Stimulated activated CD4-positive, alpha-beta T cell treated with anti-CD3 and anti-CD28 coated beads, Interleukin-12 subunit alpha, Interleukin-12 subunit beta, amount 100 ng/mL, for 48 hours (primary cell): Measurements from ENCODE around the gene MIA2.
"Not testable (repeated sequence)": the region's sequence is repeated elsewhere in the genome, so short reads cannot be mapped to it uniquely, and the experiment has no call there.

Experiments used
- DNase-seq, 3 donors: peaks; one replicate each; pipeline ENCODE4 v3.0.0-alpha.2; 2020; ENCODE audit warnings: low read depth in 2 of 3, low spot score in 1 of 3

Gene MIA2

DNA sequence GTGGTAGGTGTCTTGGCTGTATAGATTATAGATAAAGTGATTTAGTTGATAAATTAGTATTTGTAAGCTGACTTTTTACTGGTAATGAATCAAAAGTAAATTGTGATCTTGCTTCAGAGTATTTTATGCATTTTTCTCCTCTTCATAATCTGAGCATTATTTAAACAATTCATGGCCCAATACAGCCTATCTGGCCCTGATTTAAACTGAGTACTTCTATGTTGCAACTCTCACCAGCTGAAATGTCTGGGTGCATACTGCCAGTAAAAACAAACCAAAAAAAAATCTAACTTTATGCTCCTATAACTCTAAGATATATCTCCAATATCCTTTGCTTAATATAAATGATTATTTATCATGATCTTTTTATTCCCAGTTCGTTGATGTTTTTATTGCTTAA lies 86.6 kb downstream of the MIA2 start:
- no peak for DNase-seq

DNA sequence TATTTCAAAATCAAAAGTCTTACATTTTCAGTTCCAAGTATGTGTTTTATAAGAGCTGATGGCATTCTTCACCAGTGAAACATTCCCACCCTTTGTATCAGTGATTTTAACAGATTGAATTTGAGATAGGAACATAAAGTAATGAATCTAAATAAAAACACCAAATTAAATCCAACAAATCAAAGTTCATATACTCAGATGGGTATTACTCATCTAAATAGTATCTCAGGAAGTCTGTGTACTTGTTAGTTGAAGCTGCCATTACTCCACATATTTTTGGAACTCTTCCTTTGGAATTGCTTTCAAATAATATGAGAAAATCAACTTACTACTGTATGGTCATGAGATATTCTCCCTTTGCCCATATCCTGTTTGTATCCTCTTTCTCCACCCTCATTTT lies 89.1 kb downstream of the MIA2 start:
- DNase-seq: no peak

DNA sequence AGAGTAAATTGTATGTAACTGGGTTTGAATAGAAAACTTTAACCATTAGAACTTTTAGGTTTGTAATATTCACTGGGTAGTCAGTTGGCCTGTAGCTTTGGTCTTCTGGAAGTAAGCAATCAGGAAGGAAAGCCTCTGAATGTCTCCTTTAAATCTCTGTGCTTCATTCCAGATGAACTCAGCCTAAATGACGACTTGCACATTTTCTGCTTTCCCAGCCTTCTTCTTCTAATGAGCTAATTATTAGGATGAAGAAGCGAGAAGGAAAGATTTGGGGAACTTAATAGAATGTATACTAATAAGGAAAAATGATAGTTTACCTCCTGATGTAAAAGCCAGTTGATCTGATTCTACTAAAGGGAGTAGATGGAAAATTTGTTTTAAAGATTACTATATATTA lies 90.4 kb downstream of the MIA2 start:
- DNase-seq: no peak

DNA sequence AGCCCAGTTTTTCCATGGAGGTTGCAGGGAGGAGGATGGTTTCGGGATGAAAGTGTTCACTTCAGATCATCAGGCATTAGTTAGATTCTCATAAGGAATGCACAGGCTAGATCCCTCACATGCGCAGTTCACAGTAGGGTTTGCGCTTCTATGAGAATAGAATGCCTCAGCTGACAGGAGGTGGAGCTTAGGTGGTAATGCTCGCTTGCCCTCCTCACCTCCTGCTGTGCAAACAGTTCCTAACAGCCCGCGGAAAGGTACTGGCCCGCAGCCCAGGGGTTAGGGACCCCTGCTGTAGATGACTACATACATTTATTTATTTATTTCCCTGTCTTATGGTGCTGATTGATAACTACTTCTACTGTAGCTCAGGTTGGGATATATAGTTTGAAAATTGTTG lies 105.3 kb downstream of the MIA2 start:
- DNase-seq: no peak

DNA sequence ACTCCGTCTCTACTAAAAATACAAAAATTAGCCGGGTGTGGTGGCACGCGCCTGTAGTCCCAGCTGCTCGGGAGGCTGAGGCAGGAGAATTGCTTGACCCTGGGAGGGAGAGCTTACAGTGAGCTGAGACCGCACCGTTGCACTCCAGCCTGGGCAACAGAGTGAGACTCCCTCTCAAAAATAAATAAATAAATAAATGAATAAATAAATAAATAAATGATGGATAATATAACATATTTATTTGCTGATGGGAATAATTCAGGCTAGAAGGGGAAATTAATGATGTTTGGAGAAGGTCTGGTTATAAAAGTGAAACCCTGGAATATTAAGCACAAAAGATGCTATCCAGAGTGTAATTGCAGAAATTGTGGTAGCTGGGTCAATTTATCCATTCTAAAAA lies 107.4 kb downstream of the MIA2 start:
- DNase-seq: not testable (repeated sequence)

DNA sequence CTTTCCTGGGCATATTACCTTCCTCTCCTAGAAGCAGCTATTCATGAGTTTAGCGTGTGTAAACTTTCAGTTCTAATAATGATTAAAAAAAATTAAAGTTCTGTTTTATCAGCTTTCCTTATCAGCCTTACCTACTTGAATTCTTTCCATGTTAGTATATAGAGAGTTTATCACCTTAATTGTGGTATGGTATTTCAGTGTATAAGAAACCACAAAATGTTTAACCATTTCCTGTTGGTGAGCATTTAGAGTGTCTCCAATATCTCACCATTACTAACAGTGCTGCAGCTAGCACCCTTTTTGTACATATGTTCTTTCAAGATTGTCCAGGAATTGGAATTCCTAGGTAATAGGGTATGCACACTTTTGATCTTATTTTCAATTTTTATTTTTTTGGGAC lies 109.1 kb downstream of the MIA2 start:
- no peak for DNase-seq

DNA sequence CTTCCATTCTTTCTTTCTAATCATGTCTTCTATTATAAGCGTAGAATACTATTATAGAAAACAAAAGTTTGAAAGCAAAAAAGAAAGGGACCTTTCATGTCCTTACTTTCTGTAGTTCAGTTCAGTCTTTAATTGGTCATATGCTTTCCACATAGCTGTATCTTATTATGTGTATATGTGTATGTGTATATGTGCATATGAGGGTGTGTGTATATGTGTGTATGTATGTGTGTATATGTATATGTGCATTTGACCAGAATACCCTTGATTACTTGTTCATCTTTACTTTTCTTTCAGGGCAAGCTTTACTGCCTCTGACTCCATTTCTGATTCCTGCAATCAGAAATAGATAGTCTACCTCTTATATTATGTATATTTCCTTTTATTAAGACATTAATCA lies 109.9 kb downstream of the MIA2 start:
- no peak for DNase-seq

DNA sequence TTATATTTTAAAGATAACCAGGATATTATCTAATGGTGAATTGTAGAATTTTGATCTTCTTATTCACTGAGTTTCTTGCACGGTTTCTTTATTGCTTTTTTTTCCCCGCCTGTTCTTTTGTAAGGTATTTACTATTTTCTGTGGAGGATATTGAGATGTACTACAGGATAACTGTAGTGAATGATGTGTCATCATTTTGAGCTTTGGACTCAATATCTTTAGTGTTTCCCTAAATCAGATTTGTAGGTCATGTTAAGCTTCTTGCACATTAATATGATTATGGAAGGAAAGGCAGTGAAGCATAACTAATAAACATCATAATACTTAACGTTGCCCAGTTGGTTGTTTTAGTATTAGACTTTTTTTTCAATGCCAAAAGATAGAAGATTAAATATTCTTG lies 117.2 kb downstream of the MIA2 start:
- no peak for DNase-seq

DNA sequence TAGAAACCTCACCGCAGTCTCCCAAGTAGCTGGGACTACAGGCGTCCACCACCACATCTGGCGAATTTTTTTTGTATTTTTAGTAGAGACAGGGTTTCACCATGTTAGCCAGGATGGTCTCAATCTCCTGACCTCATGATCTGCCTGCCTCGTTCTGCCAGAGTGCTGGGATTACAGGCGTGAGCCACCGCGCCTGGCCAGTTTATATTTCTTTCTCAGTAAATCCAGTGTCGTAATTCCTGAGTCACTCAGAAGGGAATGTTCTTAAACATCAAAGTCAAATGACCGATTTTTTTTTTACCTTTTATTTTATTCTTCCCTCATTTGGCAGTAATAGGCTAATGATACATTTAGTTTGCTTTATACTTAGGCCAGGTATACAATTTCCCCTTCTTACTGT lies 118.0 kb downstream of the MIA2 start:
- no peak for DNase-seq

DNA sequence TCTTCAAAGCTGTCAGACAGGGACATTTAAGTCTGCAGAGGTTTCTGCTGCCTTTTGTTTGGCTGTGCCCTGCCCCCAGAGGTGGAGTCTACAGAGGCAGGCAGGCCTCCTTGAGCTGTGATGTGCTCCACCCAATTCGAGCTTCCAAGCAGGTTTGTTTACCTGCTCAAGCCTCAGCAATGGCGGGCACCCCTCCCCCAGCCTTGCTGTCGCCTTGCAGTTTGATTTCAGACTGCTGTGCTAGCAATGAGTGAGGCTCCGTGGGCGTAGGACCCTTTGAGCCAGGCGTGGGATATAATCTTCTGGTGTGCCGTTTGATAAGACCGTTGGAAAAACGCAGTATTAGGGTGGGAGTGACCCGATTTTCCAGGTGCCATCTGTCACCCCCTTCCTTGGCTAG lies 125.4 kb downstream of the MIA2 start:
- not testable (repeated sequence) for DNase-seq

DNA sequence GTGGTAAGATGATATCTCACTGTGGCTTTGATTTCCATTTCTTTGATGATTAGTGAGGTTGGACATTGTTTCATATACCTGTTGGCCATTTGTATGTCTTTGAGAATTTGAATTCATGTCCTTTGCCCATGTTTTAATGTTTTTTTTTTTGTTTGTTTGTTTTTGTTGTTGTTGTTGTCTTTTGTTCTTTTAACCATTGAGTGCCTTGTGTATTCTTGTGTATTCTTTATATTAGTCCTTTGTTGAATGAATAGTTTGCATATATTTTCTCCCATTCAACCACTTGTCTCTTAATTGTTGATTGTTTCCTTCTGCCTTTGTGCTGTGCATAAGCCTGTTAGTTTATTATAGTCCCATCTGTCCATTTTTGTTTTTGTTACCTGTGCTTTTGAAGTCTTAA lies 126.6 kb downstream of the MIA2 start:
- DNase-seq: no peak

DNA sequence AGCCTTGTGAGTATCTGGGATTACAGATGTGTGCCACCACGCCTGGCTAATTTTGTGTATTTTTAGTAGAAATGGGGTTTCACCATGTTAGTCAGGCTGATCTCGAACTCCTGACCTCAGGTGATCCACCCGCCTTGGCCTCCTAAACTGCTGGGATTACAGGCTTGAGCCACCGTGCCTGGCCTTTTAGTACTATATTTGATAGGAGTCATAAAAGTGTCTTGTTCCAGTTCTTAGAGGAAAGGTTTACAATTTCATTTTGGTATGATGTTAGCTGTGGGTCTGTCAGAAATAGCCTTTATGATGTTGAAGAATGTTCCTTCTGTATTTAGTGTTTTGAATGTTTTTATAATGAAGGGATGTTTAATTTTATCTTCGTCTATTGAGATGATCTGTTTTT lies 127.8 kb downstream of the MIA2 start:
- DNase-seq: not testable (repeated sequence)

DNA sequence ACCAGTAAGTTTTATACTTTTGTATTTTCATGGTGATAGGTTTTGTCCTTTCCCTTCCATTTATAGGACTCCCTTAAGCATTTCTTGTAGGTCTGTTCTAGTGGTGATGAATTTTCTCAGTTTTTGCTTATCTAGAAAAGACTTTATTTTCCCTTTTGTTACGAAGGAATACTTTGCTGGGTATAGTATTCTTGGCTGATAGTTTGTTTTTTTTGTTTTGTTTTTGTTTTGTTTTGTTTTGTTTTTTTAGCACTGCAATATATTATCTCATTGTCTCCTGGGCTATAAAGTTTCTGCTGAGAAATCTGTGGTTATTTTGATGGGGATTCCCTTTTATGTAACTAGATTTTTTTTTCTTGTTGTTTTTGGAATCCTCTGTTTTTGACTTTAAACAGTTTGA lies 130.8 kb downstream of the MIA2 start:
- DNase-seq: no peak

DNA sequence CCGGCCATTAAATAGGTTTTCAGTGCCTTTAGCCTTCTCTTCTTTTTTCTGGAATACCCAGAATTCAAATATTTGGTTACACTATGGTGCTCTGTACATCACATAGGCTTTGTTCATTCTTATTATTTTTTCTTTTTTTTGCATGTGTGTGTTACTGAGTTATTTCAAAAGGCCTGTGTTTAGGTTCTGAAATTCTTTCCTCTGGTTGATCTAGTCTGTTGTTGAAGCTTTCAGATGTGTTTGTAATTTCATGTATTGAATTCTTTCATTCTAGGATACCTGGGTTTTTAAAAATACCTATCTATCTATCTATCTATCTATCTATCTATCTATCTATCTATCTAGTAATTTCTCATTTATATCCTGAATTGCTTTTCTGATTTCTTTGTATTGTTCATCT lies 131.6 kb downstream of the MIA2 start:
- DNase-seq: no peak

DNA sequence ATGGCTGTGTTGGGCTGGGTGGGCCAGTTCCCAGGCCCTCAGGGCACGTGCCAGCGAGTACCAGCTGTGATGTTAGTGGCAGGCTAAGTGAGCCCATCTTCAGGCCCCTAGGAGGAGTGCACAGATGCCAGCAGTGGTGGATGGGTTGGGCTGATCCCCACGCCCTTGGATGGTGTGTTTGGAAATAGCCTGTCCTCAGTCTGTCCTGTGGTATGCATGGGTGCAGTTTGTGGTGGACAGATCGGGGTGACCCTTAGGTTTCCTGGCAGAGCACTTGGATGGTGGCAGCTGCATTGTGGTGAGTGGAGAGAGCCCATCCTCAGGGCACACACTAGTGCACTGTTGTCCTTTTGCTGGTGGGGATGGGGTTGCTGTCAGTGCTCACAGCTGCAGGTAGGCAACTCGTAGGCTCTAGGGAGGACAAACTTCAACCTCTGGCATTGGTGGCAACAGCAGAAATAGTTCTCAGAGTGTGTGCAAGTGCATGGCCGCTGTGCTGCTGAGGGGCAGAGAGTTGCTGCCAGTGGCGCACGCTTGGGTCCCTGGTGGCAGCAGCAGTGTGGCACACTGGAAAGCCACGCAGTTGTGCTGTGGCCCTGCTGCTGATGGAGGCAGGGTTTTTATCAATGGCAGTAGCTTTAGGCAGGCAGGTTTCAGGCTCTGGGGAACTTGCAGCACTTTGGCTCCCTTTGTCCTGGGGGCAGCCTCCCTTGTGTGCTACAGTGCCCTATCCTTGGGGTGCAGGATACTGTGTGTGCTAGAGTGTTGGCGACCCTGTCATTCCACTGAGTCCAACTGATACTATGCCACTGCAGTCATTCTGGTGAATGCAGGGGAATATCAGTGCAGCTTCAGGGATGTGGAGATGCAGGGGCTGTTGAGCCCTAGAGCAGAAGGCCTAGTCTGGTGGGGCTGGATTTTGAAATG lies 133.0 kb downstream of the MIA2 start:
- no peak for DNase-seq

DNA sequence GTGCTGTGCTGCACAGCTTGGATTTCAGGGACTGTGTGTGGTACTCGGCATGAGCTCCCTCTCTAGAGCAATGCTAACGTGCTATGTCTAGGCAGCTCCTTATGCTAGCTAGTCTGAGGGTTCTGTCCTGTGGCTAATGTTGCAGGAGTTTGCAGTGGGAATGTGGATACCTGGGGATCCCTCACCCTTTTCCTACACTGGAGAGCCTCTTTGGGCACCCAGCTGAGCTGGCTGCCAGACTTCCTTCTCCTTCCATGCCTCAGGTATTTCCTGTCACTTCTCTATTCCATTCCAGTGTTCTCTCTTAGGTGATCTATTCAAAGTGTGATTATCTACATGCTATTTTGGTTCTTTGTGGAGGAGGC lies 133.7 kb downstream of the MIA2 start:
- DNase-seq: no peak

DNA sequence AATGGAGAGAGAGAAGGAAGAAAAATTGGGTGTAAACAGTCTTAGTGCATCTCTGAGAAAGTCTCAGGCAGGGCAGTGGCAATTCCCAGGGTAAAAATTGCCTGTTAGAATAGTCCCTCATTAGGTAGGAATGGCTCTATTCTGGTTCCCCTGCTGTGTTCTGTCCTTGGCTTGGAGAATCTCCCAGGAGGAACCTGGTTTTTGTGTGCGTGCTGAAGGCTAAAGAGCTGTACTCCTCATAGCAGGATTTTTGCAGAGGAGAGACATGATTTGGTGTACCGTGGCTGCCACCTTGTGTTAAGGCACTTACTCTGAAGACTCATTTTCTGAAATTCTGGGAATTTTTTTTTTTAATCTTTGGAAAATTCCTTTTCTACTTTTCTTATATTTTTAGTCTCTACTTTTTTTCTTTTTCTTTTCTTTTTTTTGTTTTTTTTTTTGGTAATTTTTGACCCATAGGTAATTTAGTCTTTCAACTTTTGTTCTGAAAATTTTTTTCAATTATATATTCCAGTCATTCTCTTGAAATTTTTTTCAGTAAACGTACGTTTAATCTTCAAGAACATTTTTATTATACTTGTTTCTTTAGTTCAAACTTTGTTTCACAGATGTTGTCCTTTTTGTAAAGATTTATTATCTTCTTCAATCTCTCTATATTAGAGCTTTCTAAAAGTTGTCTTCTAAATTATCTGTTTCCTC lies 134.7 kb downstream of the MIA2 start:
- peak in 1 of 3 donors; percentile 9 for DNase-seq

DNA sequence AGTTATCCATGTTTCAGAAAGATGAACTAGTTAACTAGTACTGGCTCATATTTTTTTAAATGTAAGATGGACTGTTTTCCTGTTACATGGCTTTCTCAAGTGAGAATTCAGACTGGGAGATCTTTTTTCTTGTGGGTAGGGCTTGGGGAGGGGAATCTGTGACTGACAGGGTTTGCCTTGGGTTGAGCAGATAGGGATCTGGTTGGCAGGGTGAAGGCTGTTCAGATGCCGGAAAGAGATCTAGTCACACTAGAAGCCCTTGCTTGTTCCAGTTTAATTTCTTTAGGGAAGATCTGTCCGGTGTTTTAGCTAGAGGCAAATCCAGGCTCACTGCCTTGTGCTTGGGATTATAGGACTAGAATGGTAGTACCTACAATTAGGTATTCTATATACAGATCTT lies 135.3 kb downstream of the MIA2 start:
- DNase-seq: no peak

DNA sequence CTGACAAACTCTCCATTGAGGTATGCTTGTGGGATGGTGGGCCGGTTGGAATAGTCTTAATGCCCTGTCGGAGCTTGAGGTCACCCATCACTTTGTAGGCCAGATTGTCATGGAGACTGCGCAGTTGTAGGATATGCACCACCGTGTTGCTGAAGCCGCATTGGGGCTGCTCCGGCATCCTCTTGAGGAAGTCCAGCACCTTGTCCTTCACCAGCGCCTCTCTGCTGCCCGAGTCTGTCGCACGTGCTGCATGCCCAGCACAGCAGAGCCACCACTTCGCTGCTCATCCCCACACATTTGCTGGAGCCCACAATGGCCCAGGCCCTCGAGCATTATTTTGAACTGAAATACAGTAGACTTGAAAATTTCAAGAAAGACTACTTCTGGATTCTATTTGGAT lies 136.7 kb downstream of the MIA2 start:
- DNase-seq: no peak

DNA sequence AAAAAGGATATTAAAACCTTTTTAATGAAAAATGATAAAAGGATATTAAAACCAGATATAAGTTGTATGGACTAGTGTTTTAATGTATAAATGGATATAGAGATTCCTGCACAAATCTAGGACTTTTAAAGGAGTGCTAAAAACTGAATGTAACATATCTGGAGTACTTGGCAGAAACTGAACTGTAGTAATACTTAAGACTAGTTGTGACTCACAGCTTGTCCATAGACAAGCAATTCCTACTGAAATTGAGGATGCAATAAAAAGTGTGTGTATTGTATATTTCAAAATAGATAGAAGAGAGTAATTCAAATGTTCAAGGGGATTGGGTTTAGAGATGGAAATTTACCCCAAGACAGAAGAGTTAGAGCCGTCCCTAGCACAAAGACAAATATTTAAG lies 138.9 kb downstream of the MIA2 start:
- DNase-seq: no peak

DNA sequence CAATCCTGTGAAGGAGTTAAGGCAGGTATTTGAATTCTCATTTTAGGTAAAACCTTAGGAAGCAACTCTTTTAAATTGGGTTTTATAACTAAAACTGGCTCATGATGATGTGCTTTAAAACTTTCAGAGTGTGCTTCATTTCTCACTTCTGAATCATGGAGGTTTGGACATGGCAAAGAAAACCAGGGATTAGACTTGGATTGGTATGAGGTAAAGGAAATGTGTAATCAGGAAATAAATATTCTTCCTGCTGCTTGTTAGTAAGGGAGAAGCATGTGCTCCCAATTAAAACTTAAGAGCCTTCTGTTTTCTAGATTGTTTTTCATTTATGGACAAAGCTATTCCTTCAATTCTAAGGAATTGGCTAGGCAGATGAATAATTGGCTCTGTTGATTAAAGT lies 141.1 kb downstream of the MIA2 start:
- DNase-seq: no peak

DNA sequence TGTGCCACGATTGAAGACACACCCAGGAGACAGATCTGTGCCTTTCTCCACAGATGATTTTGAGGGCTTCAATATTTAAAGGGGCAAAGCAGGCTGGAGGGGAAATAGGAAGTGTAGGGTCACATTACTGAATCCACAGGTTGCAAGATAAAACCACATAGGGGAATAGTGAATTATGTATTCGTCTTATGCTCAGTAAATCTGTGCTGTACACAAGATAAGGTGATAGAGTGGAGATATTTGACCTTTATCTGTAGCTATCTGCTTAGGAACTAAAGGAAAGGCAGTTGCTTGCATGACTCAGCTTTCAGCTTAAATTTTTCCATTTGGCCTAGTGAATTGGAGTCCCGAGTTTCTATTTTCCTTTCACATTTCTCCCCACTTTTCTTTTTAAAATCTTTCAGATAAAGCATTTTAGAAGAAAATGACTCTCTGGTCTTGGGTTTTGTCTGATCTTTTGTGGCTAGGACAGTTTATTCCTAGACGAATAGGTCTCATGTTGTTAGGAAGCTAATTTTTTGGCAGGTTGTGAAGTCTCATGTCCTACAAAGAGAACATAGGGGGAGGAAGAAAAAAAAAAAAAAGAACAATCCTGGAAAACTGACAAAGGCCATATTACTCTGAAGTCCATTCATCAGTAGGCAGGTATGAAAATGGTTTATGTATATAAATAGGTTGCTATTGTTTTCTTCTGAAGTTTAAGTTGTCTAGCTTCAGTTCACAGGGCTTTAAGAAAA lies 143.1 kb downstream of the MIA2 start:
- no peak for DNase-seq
